Measurements from ENCODE around the gene MYOM3.

MYOM3 gene

DNA sequence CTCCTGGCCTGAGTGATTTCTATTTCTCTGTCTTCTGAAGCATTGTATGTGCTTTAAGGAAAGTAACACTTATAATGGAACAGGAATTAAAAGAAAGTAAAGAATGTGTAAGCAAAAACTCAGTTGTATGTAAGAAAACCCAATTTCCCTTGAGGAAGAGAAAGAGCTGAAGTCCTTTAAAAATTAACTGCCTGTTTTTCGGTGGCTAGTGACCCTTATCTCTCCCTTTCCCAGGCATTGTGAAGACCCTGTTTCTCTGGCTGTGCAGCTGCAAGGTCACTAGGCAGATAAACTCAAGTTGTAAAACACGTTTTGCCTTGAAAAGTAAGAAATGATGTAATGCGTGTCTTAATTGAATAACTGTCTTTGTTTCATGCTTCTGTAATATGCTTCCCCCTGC is 8.5 kb downstream of the MYOM3 start:
- no peak overlapping the region for H3K4me3 ChIP-seq (replicated peaks; ENCODE audit: low read depth, low read length)
- TF ChIP-seq, protein P1, sequence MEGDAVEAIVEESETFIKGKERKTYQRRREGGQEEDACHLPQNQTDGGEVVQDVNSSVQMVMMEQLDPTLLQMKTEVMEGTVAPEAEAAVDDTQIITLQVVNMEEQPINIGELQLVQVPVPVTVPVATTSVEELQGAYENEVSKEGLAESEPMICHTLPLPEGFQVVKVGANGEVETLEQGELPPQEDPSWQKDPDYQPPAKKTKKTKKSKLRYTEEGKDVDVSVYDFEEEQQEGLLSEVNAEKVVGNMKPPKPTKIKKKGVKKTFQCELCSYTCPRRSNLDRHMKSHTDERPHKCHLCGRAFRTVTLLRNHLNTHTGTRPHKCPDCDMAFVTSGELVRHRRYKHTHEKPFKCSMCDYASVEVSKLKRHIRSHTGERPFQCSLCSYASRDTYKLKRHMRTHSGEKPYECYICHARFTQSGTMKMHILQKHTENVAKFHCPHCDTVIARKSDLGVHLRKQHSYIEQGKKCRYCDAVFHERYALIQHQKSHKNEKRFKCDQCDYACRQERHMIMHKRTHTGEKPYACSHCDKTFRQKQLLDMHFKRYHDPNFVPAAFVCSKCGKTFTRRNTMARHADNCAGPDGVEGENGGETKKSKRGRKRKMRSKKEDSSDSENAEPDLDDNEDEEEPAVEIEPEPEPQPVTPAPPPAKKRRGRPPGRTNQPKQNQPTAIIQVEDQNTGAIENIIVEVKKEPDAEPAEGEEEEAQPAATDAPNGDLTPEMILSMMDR (IDR thresholded peaks at IDR 0.05; ENCODE audit: low read length, missing control alignments) = no peak
- DNase-seq (ENCODE audit: low read depth) = no peak

GRCh38 chr1:24102961-24103360 is 9.0 kb downstream of the MYOM3 start:
- DNase-seq (ENCODE audit: low read depth) = no peak
- TF ChIP-seq, protein P1 (IDR thresholded peaks at IDR 0.05; ENCODE audit: low read length, missing control alignments) = no peak
- no peak overlapping the region for H3K4me3 ChIP-seq (replicated peaks; ENCODE audit: low read depth, low read length)

DNA sequence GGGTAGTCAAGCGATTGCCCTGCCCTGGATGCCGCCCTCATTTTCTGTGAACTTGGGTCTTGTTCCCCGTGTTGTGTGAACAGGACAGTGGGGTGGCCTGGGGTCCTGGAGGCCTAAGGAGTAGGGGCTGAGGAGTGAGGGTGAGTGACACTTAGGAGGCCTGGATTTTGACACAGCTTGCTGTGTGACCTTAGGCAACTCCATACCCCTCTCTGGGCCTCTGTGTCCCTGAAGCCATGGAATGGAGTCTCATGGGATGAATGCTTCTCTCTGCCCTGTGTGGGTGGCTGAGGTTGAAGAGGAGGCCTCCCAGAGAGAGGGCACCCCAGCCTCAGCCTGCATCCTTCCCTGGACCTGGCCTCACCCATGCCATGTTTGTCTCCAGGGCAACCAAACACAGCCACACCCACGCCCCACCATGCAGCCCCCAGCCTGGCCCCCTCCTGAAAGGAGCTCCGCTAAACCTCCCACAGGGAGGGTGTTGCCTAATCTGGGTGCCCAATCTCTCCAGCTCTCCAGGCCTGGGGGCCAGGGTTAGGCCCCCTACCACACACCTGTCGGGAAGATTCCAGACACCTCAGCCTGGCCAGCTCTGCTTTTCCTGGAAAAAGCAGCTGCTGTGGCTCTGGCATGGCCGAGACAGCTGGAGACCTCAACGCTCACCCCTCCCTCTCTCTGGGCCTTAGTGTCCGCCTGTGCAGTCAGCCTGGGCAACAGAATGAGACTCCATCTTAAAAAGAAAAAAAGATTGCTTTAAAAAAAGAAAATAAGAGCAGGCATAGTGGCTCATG is 9.9 kb downstream of the MYOM3 start:
- no peak overlapping the region for H3K4me3 ChIP-seq (replicated peaks; ENCODE audit: low read depth, low read length)
- no peak for DNase-seq (ENCODE audit: low read depth)
- TF ChIP-seq, protein P1 (IDR thresholded peaks at IDR 0.05; ENCODE audit: low read length, missing control alignments) = no peak

DNA sequence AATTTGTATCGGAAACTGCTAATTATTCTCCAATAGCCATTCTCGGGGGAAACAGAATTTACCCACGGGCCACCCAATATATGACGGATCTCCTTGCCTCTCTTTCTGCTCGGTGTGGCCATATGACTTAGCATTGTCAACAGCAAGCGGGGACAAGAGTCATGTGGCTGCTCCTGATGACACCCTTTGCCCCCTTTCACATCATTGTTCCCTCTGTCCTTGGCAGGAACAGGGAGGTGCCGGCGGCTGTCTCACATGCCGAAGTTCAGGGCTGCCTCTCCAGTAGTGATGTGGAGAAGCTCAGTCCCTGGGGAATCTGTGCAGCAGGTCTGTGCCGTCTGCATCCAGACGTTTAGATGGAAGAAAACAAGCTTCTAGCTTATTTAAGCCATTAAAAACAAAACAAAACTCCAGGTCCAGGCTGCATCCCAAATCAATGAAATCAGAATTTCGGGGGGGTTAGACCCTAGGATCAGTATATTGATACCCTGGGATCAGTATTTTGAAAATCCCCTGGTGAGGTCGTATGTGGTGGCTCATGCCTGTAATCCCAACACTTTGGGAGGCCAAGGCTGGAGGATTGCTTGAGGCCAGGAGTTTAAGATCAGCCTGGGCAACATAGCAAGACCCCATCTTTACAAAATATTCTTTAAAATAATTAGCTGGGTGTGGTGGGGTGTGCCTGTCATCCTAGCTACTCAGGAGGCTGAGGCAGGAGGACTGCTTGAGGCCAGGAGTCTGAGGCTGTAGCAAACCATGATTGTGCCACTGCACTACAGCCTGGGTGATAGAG is 10.8 kb downstream of the MYOM3 start:
- TF ChIP-seq, protein P1 (IDR thresholded peaks at IDR 0.05; ENCODE audit: low read length, missing control alignments) = no peak
- H3K4me3 ChIP-seq (replicated peaks; ENCODE audit: low read depth, low read length) = no peak overlapping the region
- no peak for DNase-seq (ENCODE audit: low read depth)

- H3K4me3 ChIP-seq (replicated peaks; ENCODE audit: low read depth, low read length) = no peak overlapping the region
- TF ChIP-seq, protein P1 (IDR thresholded peaks at IDR 0.05; ENCODE audit: low read length, missing control alignments) = no peak
- no peak for DNase-seq (ENCODE audit: low read depth)
Measured at GRCh38 chr1:24098943-24099638, 12.8 kb downstream of the MYOM3 start.

GRCh38 chr1:24098102-24098501 is 13.8 kb downstream of the MYOM3 start:
- H3K4me3 ChIP-seq (replicated peaks; ENCODE audit: low read depth, low read length) = no peak overlapping the region
- TF ChIP-seq, protein P1 (IDR thresholded peaks at IDR 0.05; ENCODE audit: low read length, missing control alignments) = no peak
- no peak for DNase-seq (ENCODE audit: low read depth)
